GM12878 (cell line): ENCODE data around the gene SBK2. TPM values are rescaled to one million over a fixed set of nuclear protein-coding genes. Genes with fewer than 3 reads are reported as not detected.

Source experiments
- ATAC-seq: fragments of 200-7000 bp; cut with Tn5 transposase; 3 replicates; pipeline ENCODE4 v1.9.1; 2020; ENCODE audit warnings: mild to moderate bottlenecking, moderate library complexity
- BruUV-seq: library from RNA; stranded (reverse); fragments of 400-500 nt; replicated peaks from 2 replicates; lab custom pipeline; 2021; lab: Mats Ljungman, UMichigan
- CTCF ChIA-PET: fragments of 300-600 bp; sonication (Branson Sonifier 250); formaldehyde crosslinking; extraction: SDS; loops from one replicate; lab custom pipeline; 2021; ENCODE audit warnings: inconsistent platforms; lab: Yijun Ruan, JAX
- POLR2A ChIA-PET: fragments of 350-600 bp; formaldehyde crosslinking; extraction: SDS; loops from one replicate; lab custom pipeline; 2021; ENCODE audit warnings: inconsistent platforms; lab: Charles Lee
- RAD21 ChIA-PET: fragments of 300-600 bp; sonication (Branson Sonifier 250); formaldehyde crosslinking; loops from one replicate; lab custom pipeline; 2023; ENCODE audit warnings: antibody characterized with exemption; ENCODE audit not compliant: unreplicated experiment; lab: Charles Lee
- SMC1A ChIA-PET: fragments of 300-600 bp; sonication (Branson Sonifier 250); formaldehyde crosslinking; loops from one replicate; lab custom pipeline; 2023; ENCODE audit not compliant: unreplicated experiment, uncharacterized antibody; lab: Charles Lee
- DNase-seq: peaks from one replicate; pipeline ENCODE4 v3.0.0-alpha.2; 2011; ENCODE audit warnings: low read depth, low spot score
- FAIRE-seq: peaks from 3 replicates; lab custom pipeline; 2011; peaks lifted over from hg19 to GRCh38; lab: Jason Lieb, UNC
- H2AFZ ChIP-seq: 2 replicates; pipeline ENCODE4 v1.6.0; 2011; ENCODE audit warnings: low read depth, low read length, control low read depth; ENCODE audit not compliant: control insufficient read depth
- H3K27ac ChIP-seq: 2 replicates; pipeline ENCODE4 v1.5.1; 2011; ENCODE audit warnings: control low read depth; ENCODE audit not compliant: control insufficient read depth, insufficient read depth
- H3K27me3 ChIP-seq, 2 experiments: replicated peaks in 1 of 2; 2 replicates each; pipeline versions ENCODE4 v1.6.0 to v1.6.1; 2011; ENCODE audit warnings: low read length in 1 of 2; ENCODE audit not compliant: control insufficient read depth in 2 of 2, insufficient read depth in 2 of 2
- H3K36me3 ChIP-seq, 2 experiments: 2 replicates each; pipeline ENCODE4 v1.5.1; 2011; ENCODE audit warnings: low read length in 1 of 2; ENCODE audit not compliant: control insufficient read depth in 2 of 2, insufficient read depth in 2 of 2
- H3K4me1 ChIP-seq: 2 replicates; pipeline ENCODE4 v1.6.1; 2011; ENCODE audit warnings: mild to moderate bottlenecking, low read length, moderate library complexity, mixed read lengths; ENCODE audit not compliant: control insufficient read depth, insufficient read depth
- H3K4me2 ChIP-seq: 2 replicates; pipeline ENCODE4 v1.6.0; 2011; ENCODE audit warnings: control low read depth; ENCODE audit not compliant: control insufficient read depth, insufficient read depth
- H3K4me3 ChIP-seq: fragments of 200-600 bp; sonication (generic); 2 replicates; pipeline ENCODE4 v1.5.1; 2016
- H3K79me2 ChIP-seq: 2 replicates; pipeline ENCODE4 v1.6.0; 2011; ENCODE audit warnings: low read length; ENCODE audit not compliant: control insufficient read depth, insufficient read depth
- H3K9ac ChIP-seq: 2 replicates; pipeline ENCODE4 v1.8.0; 2011; ENCODE audit warnings: low read length, control low read depth, mixed read lengths; ENCODE audit not compliant: control insufficient read depth, insufficient read depth
- H3K9me3 ChIP-seq: replicated peaks from 3 replicates; pipeline ENCODE4 v1.5.1; 2011; ENCODE audit warnings: mild to moderate bottlenecking, low read length; ENCODE audit not compliant: control insufficient read depth, insufficient read depth
- H4K20me1 ChIP-seq: 2 replicates; pipeline ENCODE4 v1.6.0; 2011; ENCODE audit not compliant: control insufficient read depth, insufficient read depth
- CBX5 ChIP-seq: sonication (generic); IDR thresholded peaks from 2 replicates; pipeline ENCODE4 v1.6.1; 2016; ENCODE audit warnings: low read depth, moderate library complexity, mild to moderate bottlenecking, inconsistent platforms
- EED ChIP-seq: sonication (generic); IDR thresholded peaks from 2 replicates; pipeline ENCODE4 v1.6.1; 2016; ENCODE audit warnings: antibody characterized with exemption, low read depth
- KAT2A ChIP-seq: conservative IDR thresholded peaks from 2 replicates; pipeline ENCODE4 v1.6.1; 2011; ENCODE audit warnings: low read depth, low read length; ENCODE audit not compliant: control insufficient read depth
- PAX8 ChIP-seq: fragments of 450-650 bp; IDR thresholded peaks from 2 replicates; pipeline ENCODE4 v1.6.1; 2017; ENCODE audit warnings: mild to moderate bottlenecking, moderate library complexity
- POU2F2 ChIP-seq: IDR thresholded peaks from 3 replicates; pipeline ENCODE4 v1.6.1; 2011; ENCODE audit warnings: low read depth, mild to moderate bottlenecking, low read length, borderline replicate concordance
- RAD21 ChIP-seq: IDR thresholded peaks from 2 replicates; pipeline ENCODE4 v1.6.1; 2011; ENCODE audit warnings: mild to moderate bottlenecking, low read depth, low read length, moderate library complexity; ENCODE audit not compliant: insufficient read depth
- RFX5 ChIP-seq: IDR thresholded peaks from 2 replicates; pipeline ENCODE4 v1.6.1; 2011; ENCODE audit warnings: low read depth, low read length, improper control_type of control experiment
- TAF1 ChIP-seq: IDR thresholded peaks from 2 replicates; pipeline ENCODE4 v1.6.1; 2011; ENCODE audit warnings: mild to moderate bottlenecking, low read depth, low read length, borderline replicate concordance
- ZNF207 ChIP-seq: fragments of 450-650 bp; IDR thresholded peaks from 2 replicates; pipeline ENCODE4 v1.6.1; 2014; ENCODE audit warnings: antibody characterized with exemption, mild to moderate bottlenecking, borderline replicate concordance
- ZNF622 ChIP-seq: fragments of 450-650 bp; IDR thresholded peaks from 2 replicates; pipeline ENCODE4 v1.6.1; 2017; ENCODE audit warnings: mild to moderate bottlenecking, inconsistent platforms
- WGBS: methylation state at CpG from one replicate; pipeline ENCODE4 v1.1.6; 2016; ENCODE audit warnings: low lambda C conversion rate; ENCODE audit not compliant: insufficient replicate concordance, insufficient coverage; ENCODE audit errors: missing lambda C conversion rate; 5-methylcytosine and 5-hydroxymethylcytosine counted together
- in situ Hi-C: fragments of 300-500 bp; cut with MboI; formaldehyde crosslinking; loops from 9 replicates; pipeline ENCODE4 v1.14.3; 2018; ENCODE audit warnings: mixed read lengths
- intact Hi-C: fragments of 100-400 bp; cut with micrococcal nuclease; formaldehyde crosslinking; loops from one replicate; pipeline ENCODE4 v1.14.2; 2022; ENCODE audit not compliant: unreplicated experiment
- polyA plus RNA-seq, 11 experiments: library from polyadenylated mRNA; depleted of rRNA in 4 of 11; unstranded in 6 of 11; stranded (reverse) in 5 of 11; fragments of >200 nt; fragmentation: Nextera tagmentation in 4 of 11; fragmentation: Illumina TruSeq in 1 of 11; extraction: Ambion mirVana in 4 of 11; extraction: Trizol in 1 of 11; gene quantifications; 1 replicate in 1 of 11; 2 replicates in 10 of 11; pipeline versions ENCODE4 v1.2.1 to v1.2.3, GENCODE V29; 2011 to 2016; ENCODE audit warnings: inconsistent platforms in 2 of 11, missing spikeins in 2 of 11, low read depth in 1 of 11
- total RNA-seq, 4 experiments: library from RNA; depleted of rRNA in 3 of 4; stranded (reverse); fragments of >200 nt in 3 of 4; fragmentation: Illumina TruSeq in 1 of 4; extraction: Trizol in 1 of 4; gene quantifications; 2 replicates each; pipeline versions ENCODE4 v1.2.1 to v1.2.3, GENCODE V29; 2013 to 2021
- TF ChIP-seq, protein P1 (sequence below): IDR thresholded peaks from 2 replicates; pipeline ENCODE4 v1.6.1; 2011; ENCODE audit warnings: borderline replicate concordance, low read depth, mild to moderate bottlenecking, moderate library complexity, low read length; ENCODE audit not compliant: insufficient read depth, poor library complexity, severe bottlenecking
- TF ChIP-seq, protein P2 (sequence below): fragments of 150-350 bp; IDR thresholded peaks from 2 replicates; pipeline ENCODE4 v1.6.1; 2016; ENCODE audit warnings: low read depth, low read length

The SBK2 gene
- total and polyA plus RNA-seq, 10 of the 15 experiments (the other 5 are each of a cell fraction or from before 2014, with no cell fraction given): not detected

DNA sequence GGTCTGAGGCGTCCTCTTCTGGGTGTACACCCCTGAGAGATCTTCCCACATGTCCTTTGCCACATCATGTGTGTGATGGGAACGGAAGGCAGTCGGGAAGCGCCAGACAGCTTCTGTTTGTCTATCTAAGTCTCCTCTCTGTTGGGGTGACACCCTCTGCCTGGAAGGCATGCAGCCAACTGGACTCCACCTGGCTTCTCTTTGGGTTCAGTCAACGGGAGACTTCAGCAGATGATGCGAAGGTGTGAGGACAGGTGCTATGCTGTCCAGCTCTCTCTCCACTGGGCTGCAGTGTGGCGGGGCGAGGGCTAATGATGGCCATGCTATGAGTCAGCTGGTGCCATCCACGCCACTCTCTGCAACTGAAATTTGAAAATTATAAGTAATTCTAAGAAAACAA lies 22.8 kb upstream of the SBK2 start:
- no peak overlapping the region for H2AFZ ChIP-seq
- H3K9ac ChIP-seq: no peak overlapping the region
- TF ChIP-seq RFX5 (no peak), ZNF622 (no peak), CBX5 (no peak), TAF1 (no peak), RAD21 (no peak), KAT2A (no peak), EED (no peak), POU2F2 (no peak), PAX8 (no peak), ZNF207 (no peak)
- TF ChIP-seq, protein P1, sequence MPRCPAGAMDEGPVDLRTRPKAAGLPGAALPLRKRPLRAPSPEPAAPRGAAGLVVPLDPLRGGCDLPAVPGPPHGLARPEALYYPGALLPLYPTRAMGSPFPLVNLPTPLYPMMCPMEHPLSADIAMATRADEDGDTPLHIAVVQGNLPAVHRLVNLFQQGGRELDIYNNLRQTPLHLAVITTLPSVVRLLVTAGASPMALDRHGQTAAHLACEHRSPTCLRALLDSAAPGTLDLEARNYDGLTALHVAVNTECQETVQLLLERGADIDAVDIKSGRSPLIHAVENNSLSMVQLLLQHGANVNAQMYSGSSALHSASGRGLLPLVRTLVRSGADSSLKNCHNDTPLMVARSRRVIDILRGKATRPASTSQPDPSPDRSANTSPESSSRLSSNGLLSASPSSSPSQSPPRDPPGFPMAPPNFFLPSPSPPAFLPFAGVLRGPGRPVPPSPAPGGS: no peak
- TF ChIP-seq, protein P2, sequence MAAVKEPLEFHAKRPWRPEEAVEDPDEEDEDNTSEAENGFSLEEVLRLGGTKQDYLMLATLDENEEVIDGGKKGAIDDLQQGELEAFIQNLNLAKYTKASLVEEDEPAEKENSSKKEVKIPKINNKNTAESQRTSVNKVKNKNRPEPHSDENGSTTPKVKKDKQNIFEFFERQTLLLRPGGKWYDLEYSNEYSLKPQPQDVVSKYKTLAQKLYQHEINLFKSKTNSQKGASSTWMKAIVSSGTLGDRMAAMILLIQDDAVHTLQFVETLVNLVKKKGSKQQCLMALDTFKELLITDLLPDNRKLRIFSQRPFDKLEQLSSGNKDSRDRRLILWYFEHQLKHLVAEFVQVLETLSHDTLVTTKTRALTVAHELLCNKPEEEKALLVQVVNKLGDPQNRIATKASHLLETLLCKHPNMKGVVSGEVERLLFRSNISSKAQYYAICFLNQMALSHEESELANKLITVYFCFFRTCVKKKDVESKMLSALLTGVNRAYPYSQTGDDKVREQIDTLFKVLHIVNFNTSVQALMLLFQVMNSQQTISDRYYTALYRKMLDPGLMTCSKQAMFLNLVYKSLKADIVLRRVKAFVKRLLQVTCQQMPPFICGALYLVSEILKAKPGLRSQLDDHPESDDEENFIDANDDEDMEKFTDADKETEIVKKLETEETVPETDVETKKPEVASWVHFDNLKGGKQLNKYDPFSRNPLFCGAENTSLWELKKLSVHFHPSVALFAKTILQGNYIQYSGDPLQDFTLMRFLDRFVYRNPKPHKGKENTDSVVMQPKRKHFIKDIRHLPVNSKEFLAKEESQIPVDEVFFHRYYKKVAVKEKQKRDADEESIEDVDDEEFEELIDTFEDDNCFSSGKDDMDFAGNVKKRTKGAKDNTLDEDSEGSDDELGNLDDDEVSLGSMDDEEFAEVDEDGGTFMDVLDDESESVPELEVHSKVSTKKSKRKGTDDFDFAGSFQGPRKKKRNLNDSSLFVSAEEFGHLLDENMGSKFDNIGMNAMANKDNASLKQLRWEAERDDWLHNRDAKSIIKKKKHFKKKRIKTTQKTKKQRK: no peak
- TF ChIP-seq, all 136 proteins: peak for 0
- POLR2A ChIA-PET: no interaction called here
- RAD21 ChIA-PET: no interaction called here
- Histone ChIP-seq H3K27ac (no peak overlapping the region), H3K36me3 (no peaks in the 10 kb centered on the region), H3K4me2 (no peak overlapping the region), H3K79me2 (no peaks in the 10 kb centered on the region), H3K9me3 (no peaks in the 10 kb centered on the region), H3K4me3 (no peak overlapping the region), H3K4me1 (no peaks in the 10 kb centered on the region), H3K27me3 (no peaks in the 10 kb centered on the region), H4K20me1 (no peaks in the 10 kb centered on the region)
- CTCF ChIA-PET: no interaction called here
- in situ Hi-C loops (no loop called here), intact Hi-C loops (no loop called here)
- DNase-seq (no peak), FAIRE-seq (no peak), ATAC-seq (no peak)
- no TSS peak for BruUV-seq
- SMC1A ChIA-PET: no interaction called here
- 47% methylated on average over 9 of the region's 9 CpGs for WGBS
